Measurements from ENCODE around the gene BTRC.
A peak's percentile ranks its signal among the peaks of the same experiment; 100 is the strongest.

BTRC gene

DNA sequence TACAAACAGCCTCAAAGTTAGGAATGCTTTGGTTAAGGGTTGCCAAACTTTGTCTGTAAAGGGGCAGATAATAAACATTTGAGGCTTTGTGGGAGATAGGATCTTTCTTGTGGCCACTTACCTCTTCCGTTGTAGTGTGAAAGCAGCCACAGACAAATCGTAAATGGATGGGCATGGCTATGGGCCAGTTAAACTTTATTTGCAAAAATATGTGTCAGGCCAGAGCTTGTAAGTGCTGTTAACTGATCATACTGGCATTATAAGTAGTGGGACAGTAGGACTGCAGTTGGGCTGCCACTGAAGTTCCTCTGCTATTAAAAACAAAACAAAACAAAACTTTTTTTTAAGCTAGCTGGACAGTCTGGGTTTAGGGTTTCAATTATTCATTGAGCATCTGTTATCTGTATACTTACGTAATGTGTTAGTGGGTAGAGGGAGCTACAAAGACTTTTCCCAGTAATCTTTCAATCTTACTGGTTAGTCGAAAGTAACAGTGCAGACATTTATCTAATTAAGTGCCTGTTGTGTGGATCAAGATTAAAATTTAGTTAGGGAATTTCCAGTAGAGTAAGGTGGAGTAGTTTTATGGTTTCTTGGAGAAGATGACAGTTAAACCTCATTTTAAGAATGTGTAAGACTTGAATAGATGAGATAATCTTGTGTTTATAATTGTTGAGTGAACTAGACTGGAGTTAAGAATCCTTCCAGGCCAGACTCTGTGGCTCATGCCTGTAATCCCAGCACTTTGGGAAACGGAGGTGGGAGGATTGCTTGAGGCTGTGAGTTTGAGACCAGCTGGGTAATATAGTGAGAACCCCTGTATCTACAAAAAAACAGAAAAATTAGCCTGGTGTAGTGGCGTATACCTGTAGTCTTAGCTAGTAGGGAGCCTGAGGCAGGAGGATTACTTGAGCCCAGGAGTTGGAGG lies 100.1 kb downstream of the BTRC start:
- TF ChIP-seq, protein P1, sequence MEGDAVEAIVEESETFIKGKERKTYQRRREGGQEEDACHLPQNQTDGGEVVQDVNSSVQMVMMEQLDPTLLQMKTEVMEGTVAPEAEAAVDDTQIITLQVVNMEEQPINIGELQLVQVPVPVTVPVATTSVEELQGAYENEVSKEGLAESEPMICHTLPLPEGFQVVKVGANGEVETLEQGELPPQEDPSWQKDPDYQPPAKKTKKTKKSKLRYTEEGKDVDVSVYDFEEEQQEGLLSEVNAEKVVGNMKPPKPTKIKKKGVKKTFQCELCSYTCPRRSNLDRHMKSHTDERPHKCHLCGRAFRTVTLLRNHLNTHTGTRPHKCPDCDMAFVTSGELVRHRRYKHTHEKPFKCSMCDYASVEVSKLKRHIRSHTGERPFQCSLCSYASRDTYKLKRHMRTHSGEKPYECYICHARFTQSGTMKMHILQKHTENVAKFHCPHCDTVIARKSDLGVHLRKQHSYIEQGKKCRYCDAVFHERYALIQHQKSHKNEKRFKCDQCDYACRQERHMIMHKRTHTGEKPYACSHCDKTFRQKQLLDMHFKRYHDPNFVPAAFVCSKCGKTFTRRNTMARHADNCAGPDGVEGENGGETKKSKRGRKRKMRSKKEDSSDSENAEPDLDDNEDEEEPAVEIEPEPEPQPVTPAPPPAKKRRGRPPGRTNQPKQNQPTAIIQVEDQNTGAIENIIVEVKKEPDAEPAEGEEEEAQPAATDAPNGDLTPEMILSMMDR (IDR thresholded peaks at IDR 0.05; ENCODE audit: low read depth, low read length): no peak
- H3K4me3 ChIP-seq (ENCODE audit: low read depth, low read length): no peak overlapping the region

DNA sequence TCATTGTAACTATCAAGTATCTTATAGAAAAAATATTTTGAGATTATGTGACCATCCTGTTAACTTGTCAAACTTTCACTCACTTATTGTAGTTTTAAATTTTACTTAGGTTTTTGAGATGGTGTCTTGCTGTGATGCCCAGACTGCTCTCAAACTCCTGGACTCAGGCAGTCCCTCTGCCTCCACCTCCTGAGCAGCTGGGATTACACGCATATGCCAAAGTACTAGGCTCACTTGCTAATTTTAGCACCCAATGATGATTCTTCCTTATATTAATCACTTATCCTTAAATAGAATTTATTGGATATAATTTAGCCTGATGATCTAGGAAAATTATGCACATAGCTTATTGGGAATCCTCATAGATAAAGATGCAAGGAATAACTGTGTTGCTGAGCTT lies 104.9 kb downstream of the BTRC start:
- no peak overlapping the region for H3K4me3 ChIP-seq (ENCODE audit: low read depth, low read length)
- TF ChIP-seq, protein P1 (IDR thresholded peaks at IDR 0.05; ENCODE audit: low read depth, low read length): no peak

GRCh38 chr10:101464082-101464481 lies 110.1 kb downstream of the BTRC start:
- TF ChIP-seq, protein P1 (IDR thresholded peaks at IDR 0.05; ENCODE audit: low read depth, low read length): no peak
- H3K4me3 ChIP-seq (ENCODE audit: low read depth, low read length): no peak overlapping the region

DNA sequence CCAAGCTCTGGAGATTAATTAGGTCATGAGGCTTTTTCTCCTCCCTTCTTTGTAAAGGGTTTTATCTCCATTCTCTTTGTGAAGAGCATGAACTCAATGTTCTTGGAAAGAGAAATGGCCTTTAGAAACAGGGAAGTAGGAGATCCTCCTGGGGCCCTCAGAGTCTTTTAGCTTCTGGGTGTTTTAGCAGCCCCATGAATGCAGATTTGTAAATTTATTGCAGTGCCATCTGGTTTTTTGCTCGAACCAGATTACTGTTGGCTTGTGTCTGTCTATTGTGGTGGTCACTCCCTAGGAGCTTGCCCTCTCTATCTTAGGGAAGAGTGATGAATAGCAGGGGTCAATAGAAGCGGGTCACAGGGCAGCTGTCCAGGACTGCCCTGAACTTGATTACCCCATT lies 110.6 kb downstream of the BTRC start:
- no peak overlapping the region for H3K4me3 ChIP-seq (ENCODE audit: low read depth, low read length)

DNA sequence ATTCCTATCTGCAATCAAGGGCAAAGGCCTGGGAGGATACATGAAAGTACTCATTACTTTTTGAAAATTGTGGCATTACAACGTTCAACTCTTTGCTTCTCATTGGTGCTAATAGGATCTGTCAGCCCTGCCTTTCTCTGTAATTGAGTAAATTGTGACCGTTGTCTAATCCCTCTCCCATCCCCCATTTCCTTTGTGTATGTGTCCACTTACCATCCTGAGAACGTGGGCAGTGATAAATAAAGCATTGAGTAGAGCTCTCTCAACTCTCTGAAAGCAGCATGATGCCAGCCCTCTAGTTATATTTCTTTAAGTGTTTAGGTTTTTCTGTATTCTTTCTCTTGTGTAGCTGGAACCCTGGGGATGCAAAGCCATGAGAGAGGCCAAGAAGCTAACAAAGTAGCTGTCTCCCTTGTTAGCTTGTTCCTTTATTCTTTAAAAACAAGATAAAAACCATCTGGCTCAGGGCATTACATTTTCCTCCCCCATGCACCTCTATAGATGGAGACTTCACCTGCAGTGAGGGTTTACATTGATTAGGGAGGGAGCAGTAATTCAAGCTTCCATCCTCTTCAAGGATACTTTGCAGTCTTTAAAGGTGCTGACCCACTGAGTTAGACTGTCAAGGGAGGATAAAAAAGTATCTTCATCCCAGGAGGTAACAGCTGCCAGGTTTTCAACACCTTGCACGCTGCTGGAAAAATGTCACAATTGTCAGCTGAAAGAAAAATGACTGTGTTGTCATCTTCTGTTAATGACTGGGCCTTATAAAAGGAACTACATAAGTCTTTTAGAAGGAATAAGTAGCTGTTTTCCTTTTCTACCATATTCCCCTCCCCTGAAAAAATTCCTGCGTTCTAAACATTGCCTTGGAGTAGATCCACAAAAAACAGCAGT lies 112.3 kb downstream of the BTRC start:
- H3K4me3 ChIP-seq (ENCODE audit: low read depth, low read length): no peak overlapping the region
- TF ChIP-seq, protein P1 (IDR thresholded peaks at IDR 0.05; ENCODE audit: low read depth, low read length): no peak

More for the DNA sequence above, 110.6 kb downstream of the BTRC start:
- TF ChIP-seq, protein P1 (IDR thresholded peaks at IDR 0.05; ENCODE audit: low read depth, low read length): no peak

DNA sequence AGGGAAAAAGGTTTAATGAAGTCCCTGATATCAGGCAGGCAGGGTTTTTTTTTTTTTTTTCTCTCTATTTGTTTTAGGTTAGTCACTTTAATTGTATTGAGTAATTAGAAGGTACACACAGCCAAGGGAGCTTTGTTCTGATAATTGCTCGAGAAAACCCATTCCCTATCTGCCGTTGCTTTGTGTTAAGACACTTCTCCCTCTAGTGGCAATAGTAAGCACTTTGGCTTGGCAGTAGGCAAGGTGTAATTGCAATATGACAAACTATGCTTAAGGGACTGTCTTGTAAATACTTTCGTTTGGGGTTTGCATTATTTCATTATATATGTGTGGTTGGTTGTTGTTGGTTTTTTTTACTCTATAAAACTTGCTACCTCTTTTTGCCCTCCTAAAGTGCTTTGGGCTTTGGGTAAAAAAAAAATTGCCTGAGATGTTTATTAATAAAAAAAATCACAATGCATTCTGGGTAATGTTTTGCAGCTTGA lies 113.4 kb downstream of the BTRC start:
- TF ChIP-seq, protein P1 (IDR thresholded peaks at IDR 0.05; ENCODE audit: low read depth, low read length): peak; percentile 79
- H3K4me3 ChIP-seq (ENCODE audit: low read depth, low read length): no peak overlapping the region

Measured in WI38 (cell line).